ENCODE results near the gene SLC30A4. TPM values are rescaled to one million over a fixed set of nuclear protein-coding genes. Genes with fewer than 3 reads are reported as not detected.

Gene SLC30A4
- total and polyA plus RNA-seq, 2 donors (not counting 1 experiment from before 2014, with no cell fraction given): 6.7 to 9.1 TPM

DNA sequence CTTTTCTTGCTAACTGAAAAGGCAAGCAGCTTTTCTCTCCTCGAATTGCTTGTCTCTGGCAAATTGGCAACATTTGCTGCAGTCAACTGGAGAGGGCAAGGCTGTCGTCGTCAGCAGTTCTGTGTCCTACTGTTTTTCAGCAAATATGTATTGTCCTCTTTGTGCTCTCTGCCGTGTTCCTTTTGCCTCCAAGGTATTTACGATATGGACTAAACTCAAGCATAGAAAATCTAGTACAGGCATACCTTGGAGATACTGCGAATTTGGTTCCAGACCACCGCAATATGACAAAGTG is 558 bp upstream of the SLC30A4 start:
- Histone ChIP-seq H3K4me1 (ENCODE audit: control insufficient read depth in 2 of 2, insufficient read depth in 2 of 2, low read length in 2 of 2) (peaks cover 26 to 33% of the 10 kb centered on the region in 2 donors), H3K9me3 (ENCODE audit: control extremely low read depth in 1 of 3, control insufficient read depth in 2 of 3, insufficient read depth in 1 of 3, low read length in 2 of 3) (no peaks in the 10 kb centered on the region), H4K20me1 (ENCODE audit: control insufficient read depth, insufficient read depth, low read length, poor library complexity, severe bottlenecking) (no peaks in the 10 kb centered on the region), H3K27me3 (replicated peaks in 1 of 4; ENCODE audit: control extremely low read depth in 1 of 4, control insufficient read depth in 3 of 4, insufficient read depth in 4 of 4, low read length in 3 of 4) (no peaks in the 10 kb centered on the region), H2AFZ (ENCODE audit: insufficient read depth, low read depth, low read length, poor library complexity, severe bottlenecking) (peak overlapping the region; percentile 94), H3K27ac (ENCODE audit: low read length in 2 of 2) (peak overlapping the region in 1 of 2 donors; percentile 15), H3K36me3 (replicated peaks in 1 of 2; ENCODE audit: control extremely low read depth in 1 of 2, control insufficient read depth in 1 of 2, extremely low read depth in 1 of 2, insufficient read depth in 2 of 2, low read length in 1 of 2) (no peaks in the 10 kb centered on the region), H3K4me2 (replicated peaks; ENCODE audit: low read depth, low read length, poor library complexity, severe bottlenecking) (peak overlapping the region; percentile 93), H3K4me3 (ENCODE audit: control extremely low read depth in 1 of 5, extremely low read depth in 1 of 5, insufficient read depth in 1 of 5, low read depth in 2 of 5, low read length in 4 of 5) (peak overlapping the region in 4 of 5 experiments; percentile 60 to 95 (median 70)), H3K79me2 (ENCODE audit: control insufficient read depth, insufficient read depth, low read length) (peaks cover 16% of the 10 kb centered on the region), H3K9ac (ENCODE audit: low read length) (peak overlapping the region; percentile 85)
- Mint-ChIP-seq H3K4me3 (peak overlapping the region; percentile 94), H3K9me3 (ENCODE audit: insufficient read depth) (no peaks in the 10 kb centered on the region), H3K27me3 (no peaks in the 10 kb centered on the region), H3K27ac (peak overlapping the region; percentile 92), H3K4me1 (peaks cover 44% of the 10 kb centered on the region)
- TF ChIP-seq EZH2 (IDR thresholded peaks at IDR 0.05; ENCODE audit: borderline replicate concordance, insufficient read depth, low read depth, low read length, poor library complexity, severe bottlenecking): no peak
- TF ChIP-seq, protein P1, sequence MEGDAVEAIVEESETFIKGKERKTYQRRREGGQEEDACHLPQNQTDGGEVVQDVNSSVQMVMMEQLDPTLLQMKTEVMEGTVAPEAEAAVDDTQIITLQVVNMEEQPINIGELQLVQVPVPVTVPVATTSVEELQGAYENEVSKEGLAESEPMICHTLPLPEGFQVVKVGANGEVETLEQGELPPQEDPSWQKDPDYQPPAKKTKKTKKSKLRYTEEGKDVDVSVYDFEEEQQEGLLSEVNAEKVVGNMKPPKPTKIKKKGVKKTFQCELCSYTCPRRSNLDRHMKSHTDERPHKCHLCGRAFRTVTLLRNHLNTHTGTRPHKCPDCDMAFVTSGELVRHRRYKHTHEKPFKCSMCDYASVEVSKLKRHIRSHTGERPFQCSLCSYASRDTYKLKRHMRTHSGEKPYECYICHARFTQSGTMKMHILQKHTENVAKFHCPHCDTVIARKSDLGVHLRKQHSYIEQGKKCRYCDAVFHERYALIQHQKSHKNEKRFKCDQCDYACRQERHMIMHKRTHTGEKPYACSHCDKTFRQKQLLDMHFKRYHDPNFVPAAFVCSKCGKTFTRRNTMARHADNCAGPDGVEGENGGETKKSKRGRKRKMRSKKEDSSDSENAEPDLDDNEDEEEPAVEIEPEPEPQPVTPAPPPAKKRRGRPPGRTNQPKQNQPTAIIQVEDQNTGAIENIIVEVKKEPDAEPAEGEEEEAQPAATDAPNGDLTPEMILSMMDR (IDR thresholded peaks at IDR 0.05): no peak
- ATAC-seq (ENCODE audit: low read depth) (no peak), DNase-seq (no peak)
- ChIA-PET CTCF (interaction anchor here (1.0 to 7.5 kb wide), 2 partner anchors 65 to 90 kb away, joined by 3 to 50 read pairs; no protein-coding TSS in a partner anchor), POLR2A (interaction anchor here (3.6 kb wide), 1 partner anchor 64 kb away, joined by 18 read pairs; the partner anchor contains the start of gene BLOC1S6)
- intact Hi-C loops (cut with micrococcal nuclease): loop anchor here (5.0 kb wide), 2 partner anchors 321 to 861 kb away; partner anchors contain the start of gene SPG11
- 21% methylated on average over 6 of the region's 7 CpGs for WGBS (ENCODE audit: insufficient coverage)

DNA sequence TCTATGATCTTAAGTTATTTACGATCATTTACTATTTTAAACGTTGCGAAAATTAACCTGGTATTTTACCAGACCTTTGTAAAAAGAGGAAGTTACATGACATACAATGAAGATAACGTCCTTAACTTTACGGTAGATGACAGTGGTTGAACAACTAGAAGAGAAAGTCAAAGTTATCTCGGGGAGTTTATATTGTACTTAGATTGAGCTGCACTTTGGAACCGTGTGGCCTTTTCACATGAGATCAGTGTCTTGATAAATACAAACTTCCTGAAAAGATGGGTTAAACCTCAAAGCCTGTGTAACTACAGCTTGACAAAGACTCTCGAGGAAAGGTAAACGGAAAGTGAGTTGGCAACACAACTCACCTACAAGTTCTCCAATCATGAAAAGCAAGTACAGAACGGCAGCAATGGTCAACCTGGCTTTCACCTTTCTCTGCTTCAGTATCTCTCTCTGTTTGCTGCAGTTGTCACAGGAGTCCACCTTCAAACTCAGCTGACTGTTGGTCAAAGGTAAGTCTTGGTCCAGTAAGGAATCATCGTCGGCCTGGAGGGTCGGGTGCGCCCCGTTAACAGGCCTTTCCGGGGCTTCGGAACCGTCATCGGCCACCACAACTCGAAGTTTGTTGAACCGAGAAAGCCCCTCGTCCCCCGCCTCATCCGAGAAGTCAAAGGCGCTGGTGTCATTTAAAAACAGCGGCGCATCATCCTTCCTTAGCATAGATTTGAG is 793 bp downstream of the SLC30A4 start:
- Histone ChIP-seq H3K36me3 (replicated peaks in 1 of 2; ENCODE audit: control extremely low read depth in 1 of 2, control insufficient read depth in 1 of 2, extremely low read depth in 1 of 2, insufficient read depth in 2 of 2, low read length in 1 of 2) (no peaks in the 10 kb centered on the region), H3K9ac (ENCODE audit: low read length) (peak overlapping the region; percentile 85), H3K27ac (ENCODE audit: low read length in 2 of 2) (peak overlapping the region; percentile 26 to 64), H4K20me1 (ENCODE audit: control insufficient read depth, insufficient read depth, low read length, poor library complexity, severe bottlenecking) (no peaks in the 10 kb centered on the region), H3K4me2 (replicated peaks; ENCODE audit: low read depth, low read length, poor library complexity, severe bottlenecking) (peak overlapping the region; percentile 93), H3K9me3 (ENCODE audit: control extremely low read depth in 1 of 3, control insufficient read depth in 2 of 3, insufficient read depth in 1 of 3, low read length in 2 of 3) (no peaks in the 10 kb centered on the region), H3K4me1 (ENCODE audit: control insufficient read depth in 2 of 2, insufficient read depth in 2 of 2, low read length in 2 of 2) (peaks cover 18 to 24% of the 10 kb centered on the region in 2 donors), H3K27me3 (replicated peaks in 1 of 4; ENCODE audit: control extremely low read depth in 1 of 4, control insufficient read depth in 3 of 4, insufficient read depth in 4 of 4, low read length in 3 of 4) (no peaks in the 10 kb centered on the region), H3K4me3 (ENCODE audit: control extremely low read depth in 1 of 5, extremely low read depth in 1 of 5, insufficient read depth in 1 of 5, low read depth in 2 of 5, low read length in 4 of 5) (peak overlapping the region; percentile 60 to 95 (median 73)), H3K79me2 (ENCODE audit: control insufficient read depth, insufficient read depth, low read length) (peaks cover 19% of the 10 kb centered on the region), H2AFZ (ENCODE audit: insufficient read depth, low read depth, low read length, poor library complexity, severe bottlenecking) (peak overlapping the region; percentile 94)
- ATAC-seq (ENCODE audit: low read depth) (no peak), DNase-seq (peak; percentile 71)
- Mint-ChIP-seq H3K27ac (peak overlapping the region; percentile 80), H3K4me1 (peaks cover 35% of the 10 kb centered on the region), H3K9me3 (ENCODE audit: insufficient read depth) (no peaks in the 10 kb centered on the region), H3K27me3 (no peaks in the 10 kb centered on the region), H3K4me3 (peak overlapping the region; percentile 90)
- intact Hi-C loops (cut with micrococcal nuclease): loop anchor here (1.0 to 5.0 kb wide), 9 partner anchors 63 to 859 kb away; partner anchors contain the start of genes BLOC1S6 and SPG11
- under 1% methylated on average over 23 of the region's 27 CpGs for WGBS (ENCODE audit: insufficient coverage)
- TF ChIP-seq, protein P1 (IDR thresholded peaks at IDR 0.05): no peak
- no peak for TF ChIP-seq EZH2 (IDR thresholded peaks at IDR 0.05; ENCODE audit: borderline replicate concordance, insufficient read depth, low read depth, low read length, poor library complexity, severe bottlenecking)
- POLR2A ChIA-PET: interaction anchor here (3.6 kb wide), 1 partner anchor 66 kb away, joined by 18 read pairs; the partner anchor contains the start of gene BLOC1S6
- CTCF ChIA-PET: interaction anchor here (0.8 to 2.7 kb wide), 7 partner anchors 64 to 184 kb away, joined by 3 to 20 read pairs (median 4); partner anchors contain the start of gene BLOC1S6

All from B cell (primary cell).